ENCODE results near the gene KCNMA1.

- TF ChIP-seq CTCF (IDR thresholded peaks at IDR 0.05) (no peak), POLR2A (IDR thresholded peaks at IDR 0.05) (no peak)
These were observed 735.9 kb downstream of the KCNMA1 start for GRCh38 chr10:76901701-76902100.
